22Rv1 (cell line): Measurements from ENCODE around the gene TRNP1.

Experiments
- H3K27ac ChIP-seq: fragments of 450-650 bp; 2 replicates; pipeline ENCODE4 v1.5.1; 2017
- CTCF ChIP-seq: fragments of 450-650 bp; IDR thresholded peaks from 2 replicates; pipeline ENCODE4 v1.5.1; 2017; ENCODE audit warnings: mild to moderate bottlenecking
- ZFX ChIP-seq: fragments of 450-650 bp; IDR thresholded peaks from 2 replicates; pipeline ENCODE4 v1.6.1; 2017; ENCODE audit warnings: antibody characterized with exemption, borderline replicate concordance

TRNP1 gene

DNA sequence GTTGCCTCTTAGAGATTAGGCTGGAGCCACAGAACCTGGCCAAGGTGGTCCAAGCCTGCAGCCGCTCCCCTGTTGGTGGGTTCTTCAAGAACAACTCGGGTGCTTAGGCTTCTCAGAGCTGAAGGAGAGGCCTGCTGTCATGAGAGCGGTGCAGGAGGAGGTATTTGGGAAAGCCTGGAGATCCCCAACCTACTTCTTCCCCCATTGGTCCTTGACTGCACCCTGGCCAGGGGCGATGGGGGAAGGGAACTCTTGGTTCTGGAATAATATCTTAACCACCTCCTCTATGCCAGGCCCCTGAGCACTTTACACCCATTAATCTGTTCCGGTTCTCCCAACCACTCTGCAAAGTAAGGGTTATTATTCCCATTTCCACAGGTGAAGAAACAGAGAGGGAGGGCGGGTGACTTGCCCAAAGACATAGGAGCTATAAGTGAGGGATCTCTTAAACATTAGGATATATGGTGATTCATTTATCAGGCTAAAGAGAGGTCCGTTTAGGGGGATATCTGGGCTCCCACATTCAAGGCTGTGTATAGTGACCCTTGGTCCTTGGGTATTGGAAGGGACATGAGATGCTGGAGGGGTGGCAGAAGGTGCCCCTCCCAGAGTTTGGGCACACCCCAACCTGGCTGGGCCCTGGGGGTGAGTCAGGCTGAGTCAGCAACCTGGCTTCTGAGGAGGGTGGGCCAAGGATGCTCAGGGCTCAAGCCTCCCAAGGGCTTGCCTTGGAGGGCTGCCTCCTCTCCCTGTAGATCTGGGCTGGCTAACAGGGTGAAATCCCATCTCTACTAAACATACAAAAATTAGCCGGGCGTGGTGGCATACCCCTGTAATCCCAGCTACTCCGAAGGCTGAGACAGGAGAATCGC, 5.2 kb downstream of the TRNP1 start:
- TF ChIP-seq ZFX (no peak), CTCF (no peak)
- peak overlapping the region; percentile 71; the same call in 1 of the 2 replicates for H3K27ac ChIP-seq

GRCh38 chr1:26999440-26999987, 6.0 kb downstream of the TRNP1 start:
- no peak for TF ChIP-seq CTCF
- no peak for TF ChIP-seq ZFX
- no peak overlapping the region for H3K27ac ChIP-seq

GRCh38 chr1:27000090-27000816, 6.8 kb downstream of the TRNP1 start:
- H3K27ac ChIP-seq, result no peak overlapping the region
- TF ChIP-seq ZFX, result no peak
- TF ChIP-seq CTCF, result no peak

- TF ChIP-seq ZFX (no peak), CTCF (no peak)
- H3K27ac ChIP-seq, result no peak overlapping the region
Measured at GRCh38 chr1:27000817-27001460, 7.4 kb downstream of the TRNP1 start.

DNA sequence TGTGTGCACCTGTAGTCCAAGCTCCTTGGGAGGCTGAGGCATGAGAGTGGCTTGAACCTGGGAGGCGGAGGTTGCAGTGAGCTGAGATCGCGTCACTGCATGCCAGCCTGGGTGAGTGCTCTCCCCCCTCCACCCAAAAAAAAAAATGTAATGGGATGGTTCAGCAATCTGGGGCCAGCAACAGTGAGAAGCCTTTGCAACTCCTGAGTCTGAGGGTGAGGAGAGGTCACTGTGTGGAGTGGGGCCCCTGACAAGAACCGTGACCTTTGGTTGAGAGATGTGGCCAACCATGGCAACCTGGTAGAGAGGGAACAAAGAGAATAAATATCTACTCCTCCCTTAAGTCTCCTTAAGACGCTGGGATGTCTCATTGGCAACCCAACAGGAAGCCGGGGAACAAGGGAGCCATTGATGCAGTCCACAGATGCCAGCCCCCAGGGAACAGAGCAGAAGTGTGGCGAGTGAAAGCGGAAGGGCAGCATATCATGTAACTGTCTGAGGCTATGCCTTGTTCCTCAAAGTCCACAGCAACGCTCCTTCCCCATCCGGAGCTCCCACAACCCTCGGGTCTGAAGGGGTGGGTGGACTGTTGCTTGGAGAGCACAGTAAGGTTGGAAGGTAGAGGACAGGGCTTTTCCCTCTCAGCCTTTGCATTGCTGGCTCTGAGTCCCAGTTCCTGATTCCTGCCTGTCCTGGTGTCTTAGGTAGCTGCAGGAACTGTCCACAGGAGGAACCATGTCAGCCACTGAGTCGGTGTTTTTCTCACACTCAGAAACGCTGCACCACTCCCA, 8.3 kb downstream of the TRNP1 start:
- peak overlapping the region; percentile 36; the same call in 1 of the 2 replicates for H3K27ac ChIP-seq
- TF ChIP-seq ZFX (no peak), CTCF (no peak)

DNA sequence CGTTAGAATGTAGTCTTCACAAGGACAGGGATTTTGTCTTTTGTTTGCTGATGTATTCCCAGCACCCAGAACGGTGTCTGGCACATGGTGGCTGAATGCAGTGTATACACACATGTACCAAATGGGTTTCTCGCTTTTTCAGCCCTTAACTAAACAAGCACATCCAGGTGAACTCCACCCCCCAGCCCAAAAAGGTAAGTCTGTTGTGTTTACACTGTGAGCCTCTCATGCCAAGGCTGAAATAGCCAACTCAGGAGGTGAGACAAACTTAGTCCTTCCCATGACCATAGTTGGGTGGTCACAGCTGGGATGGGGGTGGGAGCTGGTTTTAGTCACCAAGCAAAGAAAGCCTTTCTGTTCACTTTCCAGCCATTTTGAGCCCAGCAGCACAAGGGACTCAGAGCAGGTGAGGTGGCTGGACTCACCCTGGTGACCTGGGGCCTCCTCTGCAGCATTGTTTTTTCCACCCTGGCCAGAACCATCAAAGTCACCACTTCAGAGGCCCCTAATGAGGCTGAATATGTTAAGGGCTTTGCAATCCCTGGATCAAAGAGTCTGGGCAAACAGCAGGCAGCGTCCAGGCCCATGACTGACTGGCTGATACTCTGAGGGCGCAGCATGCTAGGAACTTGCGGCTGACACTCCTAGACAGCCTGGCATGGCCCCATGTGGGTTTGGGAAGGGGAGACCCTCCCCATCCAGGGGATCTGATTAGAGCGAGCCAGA, 10.4 kb downstream of the TRNP1 start:
- TF ChIP-seq CTCF (no peak), ZFX (no peak)
- no peak overlapping the region for H3K27ac ChIP-seq
